SK-N-MC (cell line): ENCODE data around the gene WDR76.

ENCODE experiments used
- DNase-seq: peaks from one replicate; pipeline ENCODE4 v3.0.0-alpha.2; 2011; ENCODE audit warnings: low read depth, low spot score
- H3K27ac ChIP-seq: fragments of 200-600 bp; sonication (generic); 2 replicates; pipeline ENCODE4 v1.5.1; 2016; ENCODE audit warnings: mixed run types
- H3K36me3 ChIP-seq: fragments of 200-600 bp; sonication (generic); 2 replicates; pipeline ENCODE4 v1.6.1; 2017; ENCODE audit warnings: antibody characterized with exemption, low read length, mixed read lengths; ENCODE audit not compliant: insufficient read depth
- H3K4me3 ChIP-seq: fragments of 200-600 bp; sonication (generic); 2 replicates; pipeline ENCODE4 v1.5.1; 2016
- H3K9ac ChIP-seq: fragments of 200-600 bp; sonication (generic); 2 replicates; pipeline ENCODE4 v1.8.0; 2017; ENCODE audit warnings: mixed run types, mixed read lengths; ENCODE audit not compliant: insufficient read length
- H3K9me3 ChIP-seq: fragments of 200-600 bp; sonication (generic); 2 replicates; pipeline ENCODE4 v1.6.1; 2017; ENCODE audit warnings: low read depth, mild to moderate bottlenecking, antibody characterized with exemption, low read length, moderate library complexity, mixed read lengths
- EZH2 ChIP-seq: fragments of 200-600 bp; sonication (generic); IDR thresholded peaks from one replicate; pipeline ENCODE4 v1.6.1; 2017; ENCODE audit warnings: antibody characterized with exemption
- FOXP2 ChIP-seq: optimal IDR thresholded peaks from 2 replicates; pipeline ENCODE3; 2011; ENCODE audit warnings: mild to moderate bottlenecking, moderate library complexity; ENCODE audit not compliant: insufficient read depth; ENCODE audit errors: extremely low read length, control extremely low read depth
- POLR2AphosphoS5 ChIP-seq: IDR thresholded peaks from 2 replicates; pipeline ENCODE4 v1.6.1; 2012; ENCODE audit warnings: mild to moderate bottlenecking, low read depth, low read length, borderline replicate concordance

The WDR76 gene

GRCh38 chr15:43900996-43901395, 74.2 kb downstream of the WDR76 start:
- Histone ChIP-seq H3K9ac (no peak overlapping the region), H3K9me3 (no peaks in the 10 kb centered on the region), H3K36me3 (no peaks in the 10 kb centered on the region), H3K4me3 (no peak overlapping the region), H3K27ac (no peak overlapping the region)
- TF ChIP-seq POLR2AphosphoS5 = no peak
- TF ChIP-seq FOXP2 = no peak
- no peak for TF ChIP-seq EZH2
- no peak for DNase-seq

GRCh38 chr15:43901495-43901894, 74.7 kb downstream of the WDR76 start:
- TF ChIP-seq POLR2AphosphoS5 (no peak), FOXP2 (no peak), EZH2 (no peak)
- no peak overlapping the region for H3K27ac ChIP-seq
- H3K4me3 ChIP-seq = no peak overlapping the region
- no peak overlapping the region for H3K9ac ChIP-seq
- DNase-seq = no peak
- no peaks in the 10 kb centered on the region for H3K36me3 ChIP-seq
- H3K9me3 ChIP-seq = no peaks in the 10 kb centered on the region

GRCh38 chr15:43903864-43904290, 77.1 kb downstream of the WDR76 start:
- H3K36me3 ChIP-seq = no peaks in the 10 kb centered on the region
- H3K9ac ChIP-seq = no peak overlapping the region
- DNase-seq = peak; percentile 44
- H3K4me3 ChIP-seq = no peak overlapping the region
- no peak for TF ChIP-seq FOXP2
- no peak for TF ChIP-seq POLR2AphosphoS5
- TF ChIP-seq EZH2 = no peak
- no peaks in the 10 kb centered on the region for H3K9me3 ChIP-seq
- no peak overlapping the region for H3K27ac ChIP-seq

GRCh38 chr15:43905755-43906154, 79.0 kb downstream of the WDR76 start:
- H3K36me3 ChIP-seq = no peaks in the 10 kb centered on the region
- TF ChIP-seq EZH2 (no peak), POLR2AphosphoS5 (no peak), FOXP2 (no peak)
- H3K4me3 ChIP-seq = no peak overlapping the region
- no peaks in the 10 kb centered on the region for H3K9me3 ChIP-seq
- H3K27ac ChIP-seq = no peak overlapping the region
- no peak for DNase-seq
- no peak overlapping the region for H3K9ac ChIP-seq

GRCh38 chr15:43908516-43909050, 81.8 kb downstream of the WDR76 start:
- H3K27ac ChIP-seq = no peak overlapping the region

GRCh38 chr15:43911235-43911781, 84.5 kb downstream of the WDR76 start:
- no peaks in the 10 kb centered on the region for H3K36me3 ChIP-seq
- no peaks in the 10 kb centered on the region for H3K9me3 ChIP-seq
- no peak overlapping the region for H3K4me3 ChIP-seq
- H3K9ac ChIP-seq = no peak overlapping the region
- TF ChIP-seq FOXP2 (no peak), POLR2AphosphoS5 (no peak), EZH2 (no peak)
- no peak overlapping the region for H3K27ac ChIP-seq
- no peak for DNase-seq

More at GRCh38 chr15:43908516-43909050, 81.8 kb downstream of the WDR76 start:
- no peaks in the 10 kb centered on the region for H3K9me3 ChIP-seq
- no peak overlapping the region for H3K4me3 ChIP-seq
- DNase-seq = no peak
- H3K9ac ChIP-seq = no peak overlapping the region
- TF ChIP-seq EZH2 = no peak
- TF ChIP-seq POLR2AphosphoS5 = no peak
- TF ChIP-seq FOXP2 = no peak
- H3K36me3 ChIP-seq = no peaks in the 10 kb centered on the region

GRCh38 chr15:43912208-43912607, 85.4 kb downstream of the WDR76 start:
- Histone ChIP-seq H3K36me3 (no peaks in the 10 kb centered on the region), H3K27ac (no peak overlapping the region), H3K9ac (no peak overlapping the region), H3K9me3 (no peaks in the 10 kb centered on the region), H3K4me3 (no peak overlapping the region)
- DNase-seq = no peak
- TF ChIP-seq EZH2 (no peak), POLR2AphosphoS5 (no peak), FOXP2 (no peak)

GRCh38 chr15:43913026-43913780, 86.4 kb downstream of the WDR76 start:
- Histone ChIP-seq H3K36me3 (no peaks in the 10 kb centered on the region), H3K9me3 (no peaks in the 10 kb centered on the region), H3K9ac (no peak overlapping the region), H3K27ac (no peak overlapping the region), H3K4me3 (no peak overlapping the region)
- no peak for DNase-seq
- TF ChIP-seq POLR2AphosphoS5 (no peak), EZH2 (no peak), FOXP2 (no peak)

- Histone ChIP-seq H3K9ac (no peak overlapping the region), H3K9me3 (no peaks in the 10 kb centered on the region), H3K36me3 (no peaks in the 10 kb centered on the region), H3K27ac (no peak overlapping the region), H3K4me3 (no peak overlapping the region)
- no peak for DNase-seq
- no peak for TF ChIP-seq POLR2AphosphoS5
- TF ChIP-seq FOXP2 = no peak
- no peak for TF ChIP-seq EZH2
These were observed 87.1 kb downstream of the WDR76 start for GRCh38 chr15:43913941-43914340.
